HUES64 (cell line): Measurements from ENCODE around the gene PCBP3.

ENCODE experiments used
- H3K27ac ChIP-seq: 2 replicates; pipeline ENCODE4 v1.7.0; 2013; ENCODE audit warnings: low read depth, low read length, inconsistent platforms
- H3K27me3 ChIP-seq: 2 replicates; pipeline ENCODE4 v1.6.1; 2013; ENCODE audit warnings: mild to moderate bottlenecking, low read length; ENCODE audit not compliant: insufficient read depth
- H3K36me3 ChIP-seq: 2 replicates; pipeline ENCODE4 v1.6.1; 2013; ENCODE audit warnings: mild to moderate bottlenecking, low read length; ENCODE audit not compliant: insufficient read depth
- H3K4me1 ChIP-seq: 2 replicates; pipeline ENCODE4 v1.6.1; 2013; ENCODE audit warnings: mild to moderate bottlenecking, low read length, moderate library complexity; ENCODE audit not compliant: insufficient read depth
- H3K4me3 ChIP-seq: 2 replicates; pipeline ENCODE4 v1.5.1; 2013; ENCODE audit warnings: mild to moderate bottlenecking, low read length, moderate library complexity
- H3K9ac ChIP-seq: 2 replicates; pipeline ENCODE4 v1.6.1; 2013; ENCODE audit warnings: mild to moderate bottlenecking, low read depth, low read length
- H3K9me3 ChIP-seq: 2 replicates; pipeline ENCODE4 v1.6.1; 2013; ENCODE audit warnings: low read depth, low read length; ENCODE audit not compliant: insufficient read depth
- WGBS: fragments of 150-250, 120-280 bp; methylation state at CpG from one replicate; pipeline ENCODE4 v1.1.7; 2013; ENCODE audit warnings: missing lambda C conversion rate; 5-methylcytosine and 5-hydroxymethylcytosine counted together

The PCBP3 gene

GRCh38 chr21:45982092-45982757 is 338.7 kb downstream of the PCBP3 start:
- no peak overlapping the region for H3K27ac ChIP-seq
- H3K9ac ChIP-seq: peak overlapping the region; percentile 73
- peak overlapping the region; percentile 75 for H3K4me3 ChIP-seq
- WGBS: 3% methylated on average over 44 of the region's 45 CpGs
- H3K27me3 ChIP-seq: peaks cover 41% of the 10 kb centered on the region
- H3K4me1 ChIP-seq: peaks cover 5% of the 10 kb centered on the region; the same call in 1 of the 2 replicates
- H3K36me3 ChIP-seq: peaks cover 30% of the 10 kb centered on the region
- no peaks in the 10 kb centered on the region for H3K9me3 ChIP-seq

GRCh38 chr21:45982758-45983648 is 339.5 kb downstream of the PCBP3 start:
- Histone ChIP-seq H3K4me1 (peaks cover 5% of the 10 kb centered on the region; the same call in 1 of the 2 replicates), H3K4me3 (peak overlapping the region; percentile 75), H3K27me3 (peaks cover 41% of the 10 kb centered on the region), H3K9me3 (no peaks in the 10 kb centered on the region), H3K9ac (peak overlapping the region; percentile 73; the same call in 1 of the 2 replicates), H3K36me3 (peaks cover 33% of the 10 kb centered on the region), H3K27ac (no peak overlapping the region)
- 34% methylated on average over 45 of the region's 45 CpGs for WGBS

GRCh38 chr21:45983649-45983965 is 340.1 kb downstream of the PCBP3 start:
- 92% methylated on average over 10 of the region's 13 CpGs for WGBS

GRCh38 chr21:45983981-45984551 is 340.5 kb downstream of the PCBP3 start:
- peaks cover 41% of the 10 kb centered on the region for H3K27me3 ChIP-seq
- no peak overlapping the region for H3K9ac ChIP-seq
- no peak overlapping the region for H3K4me3 ChIP-seq
- no peak overlapping the region for H3K27ac ChIP-seq
- H3K4me1 ChIP-seq: peaks cover 3% of the 10 kb centered on the region; the same call in 1 of the 2 replicates
- H3K9me3 ChIP-seq: no peaks in the 10 kb centered on the region
- H3K36me3 ChIP-seq: peaks cover 35% of the 10 kb centered on the region
- WGBS: 96% methylated on average over 38 of the region's 38 CpGs

More at GRCh38 chr21:45983649-45983965, 340.1 kb downstream of the PCBP3 start:
- Histone ChIP-seq H3K9ac (no peak overlapping the region), H3K36me3 (peaks cover 33% of the 10 kb centered on the region), H3K9me3 (no peaks in the 10 kb centered on the region), H3K4me1 (peaks cover 5% of the 10 kb centered on the region; the same call in 1 of the 2 replicates), H3K4me3 (no peak overlapping the region; the same call in 1 of the 2 replicates), H3K27ac (no peak overlapping the region), H3K27me3 (peaks cover 41% of the 10 kb centered on the region)

GRCh38 chr21:45984584-45985095 is 341.1 kb downstream of the PCBP3 start:
- H3K27me3 ChIP-seq: peaks cover 39% of the 10 kb centered on the region
- no peak overlapping the region for H3K27ac ChIP-seq
- H3K9ac ChIP-seq: no peak overlapping the region
- WGBS: 97% methylated on average over 3 of the region's 3 CpGs
- H3K4me3 ChIP-seq: no peak overlapping the region
- no peaks in the 10 kb centered on the region for H3K4me1 ChIP-seq
- H3K9me3 ChIP-seq: no peaks in the 10 kb centered on the region
- peaks cover 38% of the 10 kb centered on the region for H3K36me3 ChIP-seq

- Histone ChIP-seq H3K9me3 (no peaks in the 10 kb centered on the region), H3K36me3 (peaks cover 42% of the 10 kb centered on the region), H3K27me3 (peaks cover 29% of the 10 kb centered on the region), H3K4me3 (no peak overlapping the region), H3K9ac (no peak overlapping the region), H3K4me1 (no peaks in the 10 kb centered on the region), H3K27ac (no peak overlapping the region)
- 96% methylated on average over 37 of the region's 37 CpGs for WGBS
Observed at GRCh38 chr21:45985471-45986315, 342.2 kb downstream of the PCBP3 start.

GRCh38 chr21:45986316-45987051 is 343.0 kb downstream of the PCBP3 start:
- Histone ChIP-seq H3K4me3 (no peak overlapping the region), H3K27ac (no peak overlapping the region), H3K27me3 (peaks cover 25% of the 10 kb centered on the region), H3K9ac (no peak overlapping the region), H3K9me3 (no peaks in the 10 kb centered on the region), H3K36me3 (peaks cover 48% of the 10 kb centered on the region), H3K4me1 (no peaks in the 10 kb centered on the region)
- WGBS: 95% methylated on average over 36 of the region's 36 CpGs

GRCh38 chr21:45987121-45987711 is 343.7 kb downstream of the PCBP3 start:
- H3K27ac ChIP-seq: no peak overlapping the region
- WGBS: 94% methylated on average over 29 of the region's 29 CpGs
- no peak overlapping the region for H3K9ac ChIP-seq
- no peaks in the 10 kb centered on the region for H3K9me3 ChIP-seq
- H3K36me3 ChIP-seq: peaks cover 56% of the 10 kb centered on the region
- H3K4me3 ChIP-seq: no peak overlapping the region
- H3K27me3 ChIP-seq: peaks cover 18% of the 10 kb centered on the region
- no peaks in the 10 kb centered on the region for H3K4me1 ChIP-seq

- Histone ChIP-seq H3K27ac (no peak overlapping the region), H3K36me3 (peaks cover 64% of the 10 kb centered on the region), H3K4me3 (no peak overlapping the region), H3K9ac (no peak overlapping the region), H3K9me3 (no peaks in the 10 kb centered on the region), H3K4me1 (no peaks in the 10 kb centered on the region), H3K27me3 (peaks cover 7% of the 10 kb centered on the region; the same call in 1 of the 2 replicates)
- WGBS: 92% methylated on average over 35 of the region's 36 CpGs
Observed at GRCh38 chr21:45988366-45989347, 345.1 kb downstream of the PCBP3 start.
